Keratinocyte (primary cell): ENCODE measurements around the gene SLC5A2. TPM values are rescaled to one million over a fixed set of nuclear protein-coding genes. Genes with fewer than 3 reads are reported as not detected.

Experiments used
- DNase-seq: peaks from one replicate; pipeline ENCODE4 v3.0.0-alpha.2; 2011; ENCODE audit warnings: low read depth, missing footprints, low spot score
- FAIRE-seq: peaks from 2 replicates; lab custom pipeline; 2011; peaks lifted over from hg19 to GRCh38; lab: Jason Lieb, UNC
- H2AFZ ChIP-seq: 2 replicates; pipeline ENCODE4 v1.6.0; 2012; ENCODE audit warnings: low read length, control low read depth, inconsistent platforms; ENCODE audit not compliant: control insufficient read depth
- H3K27ac ChIP-seq: 2 replicates; pipeline ENCODE4 v1.5.1; 2011; ENCODE audit warnings: low read length; ENCODE audit not compliant: control insufficient read depth, insufficient read depth
- H3K27me3 ChIP-seq: 3 replicates; pipeline ENCODE4 v1.6.0; 2011; ENCODE audit warnings: low read length; ENCODE audit not compliant: control insufficient read depth, insufficient read depth; ENCODE audit errors: extremely low read depth
- H3K36me3 ChIP-seq, 2 experiments: 2 replicates in 1 of 2; 3 replicates in 1 of 2; pipeline ENCODE4 v1.5.1; 2011; ENCODE audit warnings: low read length in 2 of 2, mild to moderate bottlenecking in 1 of 2; ENCODE audit not compliant: control insufficient read depth in 2 of 2, insufficient read depth in 2 of 2; ENCODE audit errors: extremely low read depth in 1 of 2
- H3K4me1 ChIP-seq: 3 replicates; pipeline ENCODE4 v1.5.1; 2011; ENCODE audit warnings: low read length; ENCODE audit not compliant: control insufficient read depth, insufficient read depth; ENCODE audit errors: extremely low read depth
- H3K4me2 ChIP-seq: 3 replicates; pipeline ENCODE4 v1.6.0; 2011; ENCODE audit warnings: low read depth, low read length; ENCODE audit not compliant: control insufficient read depth, insufficient read depth; ENCODE audit errors: extremely low read depth
- H3K4me3 ChIP-seq, 3 experiments: fragments of 200-600 bp in 1 of 3; sonication (generic) in 1 of 3; 2 replicates in 2 of 3; 3 replicates in 1 of 3; pipeline ENCODE4 v1.5.1; 2011 to 2016; ENCODE audit warnings: low read length in 3 of 3, mild to moderate bottlenecking in 3 of 3, control low read depth in 2 of 3, inconsistent platforms in 1 of 3, low read depth in 1 of 3, mixed read lengths in 1 of 3, mixed run types in 1 of 3, moderate library complexity in 1 of 3; ENCODE audit not compliant: control insufficient read depth in 2 of 3, insufficient read depth in 2 of 3; ENCODE audit errors: extremely low read depth in 1 of 3
- H3K79me2 ChIP-seq: 2 replicates; pipeline ENCODE4 v1.6.0; 2012; ENCODE audit warnings: low read length; ENCODE audit not compliant: control insufficient read depth, insufficient read depth
- H3K9ac ChIP-seq: 3 replicates; pipeline ENCODE4 v1.6.0; 2011; ENCODE audit warnings: low read length; ENCODE audit not compliant: control insufficient read depth, insufficient read depth; ENCODE audit errors: extremely low read depth
- H3K9me1 ChIP-seq: 3 replicates; pipeline ENCODE4 v1.6.0; 2011; ENCODE audit warnings: low read length; ENCODE audit not compliant: control insufficient read depth, insufficient read depth; ENCODE audit errors: extremely low read depth
- H3K9me3 ChIP-seq: 2 replicates; pipeline ENCODE4 v1.5.1; 2012; ENCODE audit warnings: low read depth, low read length; ENCODE audit not compliant: control insufficient read depth
- H4K20me1 ChIP-seq: 3 replicates; pipeline ENCODE4 v1.6.0; 2011; ENCODE audit warnings: low read length; ENCODE audit not compliant: control insufficient read depth, insufficient read depth; ENCODE audit errors: extremely low read depth
- CTCF ChIP-seq, 3 experiments: IDR thresholded peaks in 1 of 3; conservative IDR thresholded peaks in 1 of 3; optimal IDR thresholded peaks in 1 of 3; 2 replicates in 2 of 3; 3 replicates in 1 of 3; pipeline versions ENCODE3 to v1.5.1; 2011; ENCODE audit warnings: low read length in 3 of 3, mild to moderate bottlenecking in 3 of 3, moderate library complexity in 2 of 3, control low read depth in 1 of 3, inconsistent platforms in 1 of 3; ENCODE audit not compliant: insufficient read depth in 2 of 3; ENCODE audit errors: extremely low read depth in 1 of 3
- EZH2 ChIP-seq: IDR thresholded peaks from one replicate; pipeline ENCODE4 v1.6.1; 2012; ENCODE audit warnings: inconsistent platforms, mild to moderate bottlenecking, low read length, moderate library complexity
- dilution Hi-C: fragments of 300-500 bp; cut with MboI; formaldehyde crosslinking; loops from one replicate; pipeline ENCODE4 v1.7.0; 2020; ENCODE audit warnings: low sequenced_read_pairs; ENCODE audit not compliant: extremely low pct_ligation_motif_present
- polyA plus RNA-seq, 5 experiments: library from polyadenylated mRNA; depleted of rRNA in 3 of 5; stranded (reverse) in 3 of 5; stranded (forward) in 1 of 5; unstranded in 1 of 5; fragments of >200 nt; gene quantifications; 1 replicate in 1 of 5; 2 replicates in 3 of 5; 3 replicates in 1 of 5; pipeline versions ENCODE4 v1.2.1 to v1.2.3, GENCODE V29; 2011 to 2012; ENCODE audit warnings: missing spikeins in 2 of 5, low read depth in 1 of 5, low replicate concordance in 1 of 5

Gene SLC5A2
- polyA plus RNA-seq, 1 donor (not counting 4 experiments of a cell fraction or from before 2014, with no cell fraction given), result not detected

DNA sequence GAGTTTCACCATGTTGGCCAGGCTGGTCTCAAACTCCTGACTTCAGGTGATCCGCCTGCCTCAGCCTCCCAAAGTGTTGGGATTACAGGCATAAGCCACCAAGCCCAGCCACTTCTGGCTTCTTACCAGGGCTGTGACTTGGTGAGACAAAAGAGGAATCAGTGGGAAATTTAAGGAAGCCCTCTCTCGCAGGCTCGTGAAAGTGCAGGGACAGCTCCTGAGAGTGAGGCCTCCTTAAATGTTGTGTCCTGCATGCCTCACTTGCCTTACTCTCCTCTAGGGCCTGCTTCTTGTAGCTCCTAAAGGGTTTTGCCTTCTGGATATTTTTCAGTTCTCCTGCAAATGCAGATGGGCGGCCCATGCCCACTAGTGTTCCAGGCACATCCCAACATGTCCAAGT is 50.0 kb downstream of the SLC5A2 start:
- H3K9ac ChIP-seq, result no peak overlapping the region
- no peaks in the 10 kb centered on the region for H3K9me1 ChIP-seq
- no peak overlapping the region for H2AFZ ChIP-seq
- H3K79me2 ChIP-seq, result no peaks in the 10 kb centered on the region
- no peak overlapping the region for H3K4me3 ChIP-seq
- no peak overlapping the region for H3K27ac ChIP-seq
- H3K9me3 ChIP-seq, result no peaks in the 10 kb centered on the region
- dilution Hi-C loops, result no loop called here
- DNase-seq, result no peak
- no peaks in the 10 kb centered on the region for H3K4me1 ChIP-seq
- no peaks in the 10 kb centered on the region for H4K20me1 ChIP-seq
- FAIRE-seq, result no peak
- no peak overlapping the region for H3K4me2 ChIP-seq
- H3K27me3 ChIP-seq, result peaks cover 30% of the 10 kb centered on the region
- no peaks in the 10 kb centered on the region for H3K36me3 ChIP-seq
- TF ChIP-seq EZH2, result no peak
- no peak for TF ChIP-seq CTCF (optimal IDR thresholded peaks at IDR 0.05 in 1 of 3, IDR thresholded peaks at IDR 0.05 in 1 of 3, conservative IDR thresholded peaks at IDR 0.05 in 1 of 3; ENCODE audit: extremely low read depth in 1 of 3, insufficient read depth in 2 of 3, low read length in 3 of 3)

DNA sequence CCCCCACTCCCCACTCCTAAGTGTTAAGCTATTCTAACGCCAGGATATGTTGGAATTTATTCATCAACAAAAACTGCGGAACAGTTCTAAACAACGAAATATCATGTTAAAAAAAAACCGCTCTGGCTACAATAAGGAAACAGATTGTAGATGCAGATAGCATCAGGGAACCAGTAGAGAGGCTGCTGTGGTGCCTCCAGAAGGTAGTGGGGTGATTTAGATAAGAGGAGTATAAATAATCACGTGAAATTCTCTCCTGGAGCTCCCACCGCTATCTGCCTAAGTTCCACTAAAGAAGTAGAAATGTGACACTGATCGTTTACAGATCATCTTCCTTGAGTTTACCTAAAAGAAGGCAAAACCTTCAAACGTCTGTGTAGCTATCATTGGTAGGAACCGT is 52.8 kb downstream of the SLC5A2 start:
- DNase-seq (no peak), FAIRE-seq (no peak)
- H3K79me2 ChIP-seq, result no peaks in the 10 kb centered on the region
- no peaks in the 10 kb centered on the region for H3K4me1 ChIP-seq
- H3K4me3 ChIP-seq, result no peak overlapping the region
- no peak overlapping the region for H3K27ac ChIP-seq
- TF ChIP-seq CTCF (optimal IDR thresholded peaks at IDR 0.05 in 1 of 3, IDR thresholded peaks at IDR 0.05 in 1 of 3, conservative IDR thresholded peaks at IDR 0.05 in 1 of 3; ENCODE audit: extremely low read depth in 1 of 3, insufficient read depth in 2 of 3, low read length in 3 of 3) (no peak), EZH2 (no peak)
- dilution Hi-C loops, result no loop called here
- H4K20me1 ChIP-seq, result no peaks in the 10 kb centered on the region
- H3K27me3 ChIP-seq, result peaks cover 5% of the 10 kb centered on the region
- H3K4me2 ChIP-seq, result no peak overlapping the region
- peaks cover 4% of the 10 kb centered on the region for H3K9me3 ChIP-seq
- no peaks in the 10 kb centered on the region for H3K36me3 ChIP-seq
- H2AFZ ChIP-seq, result no peak overlapping the region
- H3K9ac ChIP-seq, result no peak overlapping the region
- H3K9me1 ChIP-seq, result no peaks in the 10 kb centered on the region
